Activated CD4-positive, alpha-beta T cell treated with anti-CD3 and anti-CD28 coated beads, Interleukin-2, amount 10 ng/mL, durations not matched to agents 24 days and 14 days (primary cell): Measurements from ENCODE around the gene CLIC1. TPM values are rescaled to one million over a fixed set of nuclear protein-coding genes. Genes with fewer than 3 reads are reported as not detected.

Experiments
- DNase-seq: peaks from one replicate; pipeline ENCODE4 v3.0.0; 2022
- H3K27ac Mint-ChIP-seq: one replicate; pipeline ENCODE4 v1.8.0; 2022; ENCODE audit warnings: mild to moderate bottlenecking, mixed read lengths
- H3K27me3 Mint-ChIP-seq: one replicate; pipeline ENCODE4 v1.8.0; 2022; ENCODE audit warnings: mixed read lengths
- H3K36me3 Mint-ChIP-seq: one replicate; pipeline ENCODE4 v1.8.0; 2022; ENCODE audit warnings: low read depth, mild to moderate bottlenecking, mixed read lengths
- H3K4me1 Mint-ChIP-seq: one replicate; pipeline ENCODE4 v1.8.0; 2021; ENCODE audit warnings: mixed read lengths
- H3K4me3 Mint-ChIP-seq: one replicate; pipeline ENCODE4 v1.8.0; 2022; ENCODE audit warnings: mild to moderate bottlenecking, moderate library complexity, mixed read lengths
- H3K9me3 Mint-ChIP-seq: one replicate; pipeline ENCODE4 v1.8.0; 2021; ENCODE audit warnings: mixed read lengths
- intact Hi-C: fragments of 100-400 bp; cut with micrococcal nuclease; formaldehyde crosslinking; loops from one replicate; pipeline ENCODE4 v1.15.1; 2023
- total RNA-seq: library from RNA; stranded (reverse); gene quantifications from 2 replicates; pipeline ENCODE4 v1.2.3, GENCODE V29; 2022

CLIC1 gene
- total RNA-seq, 1 donor from 2014 or later = 385 TPM

- Mint-ChIP-seq H3K4me1 (peaks cover 34% of the 10 kb centered on the region), H3K27me3 (no peaks in the 10 kb centered on the region), H3K27ac (peak overlapping the region; percentile 89), H3K36me3 (peaks cover 26% of the 10 kb centered on the region), H3K4me3 (peak overlapping the region; percentile 66), H3K9me3 (no peaks in the 10 kb centered on the region)
- intact Hi-C loops = loop anchor here (5.0 kb wide), 1 partner anchor 36 kb away; no protein-coding TSS in a partner anchor
- peak; percentile 58 for DNase-seq
Observed at GRCh38 chr6:31776485-31776988, 40.2 kb upstream of the CLIC1 start.

GRCh38 chr6:31775633-31776484 lies 39.5 kb upstream of the CLIC1 start:
- Mint-ChIP-seq H3K4me1 (peaks cover 40% of the 10 kb centered on the region), H3K4me3 (peak overlapping the region; percentile 66), H3K9me3 (no peaks in the 10 kb centered on the region), H3K36me3 (peaks cover 25% of the 10 kb centered on the region), H3K27me3 (no peaks in the 10 kb centered on the region), H3K27ac (peak overlapping the region; percentile 81)
- peak; percentile 56 for DNase-seq
- intact Hi-C loops = loop anchor here (5.0 kb wide), 1 partner anchor 36 kb away; no protein-coding TSS in a partner anchor

GRCh38 chr6:31775184-31775583 lies 38.9 kb upstream of the CLIC1 start:
- H3K27me3 Mint-ChIP-seq = no peaks in the 10 kb centered on the region
- DNase-seq = no peak
- peak overlapping the region; percentile 72 for H3K27ac Mint-ChIP-seq
- intact Hi-C loops = loop anchor here (5.0 kb wide), 1 partner anchor 37 kb away; no protein-coding TSS in a partner anchor
- H3K9me3 Mint-ChIP-seq = no peaks in the 10 kb centered on the region
- peaks cover 40% of the 10 kb centered on the region for H3K4me1 Mint-ChIP-seq
- no peak overlapping the region for H3K4me3 Mint-ChIP-seq
- H3K36me3 Mint-ChIP-seq = peaks cover 21% of the 10 kb centered on the region

- Mint-ChIP-seq H3K4me1 (peaks cover 38% of the 10 kb centered on the region), H3K36me3 (peaks cover 12% of the 10 kb centered on the region), H3K4me3 (peak overlapping the region; percentile 30), H3K27me3 (no peaks in the 10 kb centered on the region), H3K27ac (no peak overlapping the region), H3K9me3 (no peaks in the 10 kb centered on the region)
- peak; percentile 65 for DNase-seq
- intact Hi-C loops = loop anchor here (1.0 kb wide), 1 partner anchor 19 kb away; no protein-coding TSS in a partner anchor
Observed at GRCh38 chr6:31771992-31772358, 35.6 kb upstream of the CLIC1 start.

GRCh38 chr6:31770860-31771259 lies 34.5 kb upstream of the CLIC1 start:
- Mint-ChIP-seq H3K27ac (no peak overlapping the region), H3K36me3 (peaks cover 13% of the 10 kb centered on the region), H3K27me3 (no peaks in the 10 kb centered on the region), H3K9me3 (no peaks in the 10 kb centered on the region), H3K4me1 (peaks cover 31% of the 10 kb centered on the region), H3K4me3 (no peak overlapping the region)
- DNase-seq = peak; percentile 60
- intact Hi-C loops = no loop called here

GRCh38 chr6:31769684-31770371 lies 33.5 kb upstream of the CLIC1 start:
- H3K27ac Mint-ChIP-seq = peak overlapping the region; percentile 46
- H3K27me3 Mint-ChIP-seq = no peaks in the 10 kb centered on the region
- intact Hi-C loops = loop anchor here (1.0 to 2.0 kb wide), 3 partner anchors 31 to 90 kb away; partner anchors contain the start of gene DDAH2
- H3K4me3 Mint-ChIP-seq = no peak overlapping the region
- DNase-seq = peak; percentile 96
- H3K9me3 Mint-ChIP-seq = no peaks in the 10 kb centered on the region
- H3K36me3 Mint-ChIP-seq = peaks cover 13% of the 10 kb centered on the region
- H3K4me1 Mint-ChIP-seq = peaks cover 24% of the 10 kb centered on the region

- no peaks in the 10 kb centered on the region for H3K9me3 Mint-ChIP-seq
- intact Hi-C loops = loop anchor here (1.0 to 2.0 kb wide), 3 partner anchors 29 to 88 kb away; partner anchors contain the start of gene DDAH2
- H3K36me3 Mint-ChIP-seq = peaks cover 19% of the 10 kb centered on the region
Observed at GRCh38 chr6:31768363-31769257, 32.3 kb upstream of the CLIC1 start.

GRCh38 chr6:31767096-31767645 lies 30.8 kb upstream of the CLIC1 start:
- Mint-ChIP-seq H3K36me3 (peaks cover 25% of the 10 kb centered on the region), H3K27ac (no peak overlapping the region), H3K9me3 (no peaks in the 10 kb centered on the region), H3K4me3 (no peak overlapping the region), H3K27me3 (no peaks in the 10 kb centered on the region), H3K4me1 (peaks cover 19% of the 10 kb centered on the region)
- intact Hi-C loops = no loop called here
- no peak for DNase-seq

More at GRCh38 chr6:31768363-31769257, 32.3 kb upstream of the CLIC1 start:
- H3K27ac Mint-ChIP-seq = no peak overlapping the region
- no peak for DNase-seq
- peaks cover 23% of the 10 kb centered on the region for H3K4me1 Mint-ChIP-seq
- no peaks in the 10 kb centered on the region for H3K27me3 Mint-ChIP-seq
- H3K4me3 Mint-ChIP-seq = no peak overlapping the region

- no peak overlapping the region for H3K27ac Mint-ChIP-seq
- peaks cover 14% of the 10 kb centered on the region for H3K4me1 Mint-ChIP-seq
- intact Hi-C loops = no loop called here
- H3K36me3 Mint-ChIP-seq = peaks cover 28% of the 10 kb centered on the region
- DNase-seq = no peak
- H3K4me3 Mint-ChIP-seq = no peak overlapping the region
- no peaks in the 10 kb centered on the region for H3K27me3 Mint-ChIP-seq
- H3K9me3 Mint-ChIP-seq = no peaks in the 10 kb centered on the region
Observed at GRCh38 chr6:31765910-31766794, 29.8 kb upstream of the CLIC1 start.

GRCh38 chr6:31765559-31765909 lies 29.2 kb upstream of the CLIC1 start:
- Mint-ChIP-seq H3K4me1 (peaks cover 13% of the 10 kb centered on the region), H3K36me3 (peaks cover 34% of the 10 kb centered on the region), H3K4me3 (no peak overlapping the region), H3K9me3 (no peaks in the 10 kb centered on the region), H3K27ac (no peak overlapping the region), H3K27me3 (no peaks in the 10 kb centered on the region)
- DNase-seq = no peak
- intact Hi-C loops = no loop called here

- Mint-ChIP-seq H3K27me3 (no peaks in the 10 kb centered on the region), H3K4me1 (peaks cover 7% of the 10 kb centered on the region), H3K4me3 (no peak overlapping the region), H3K36me3 (peaks cover 35% of the 10 kb centered on the region), H3K27ac (peak overlapping the region; percentile 22), H3K9me3 (no peaks in the 10 kb centered on the region)
- intact Hi-C loops = no loop called here
- DNase-seq = peak; percentile 55
Observed at GRCh38 chr6:31764198-31764597, 27.9 kb upstream of the CLIC1 start.

GRCh38 chr6:31763619-31763940 lies 27.2 kb upstream of the CLIC1 start:
- peaks cover 40% of the 10 kb centered on the region for H3K36me3 Mint-ChIP-seq
- no peaks in the 10 kb centered on the region for H3K9me3 Mint-ChIP-seq
- H3K4me3 Mint-ChIP-seq = no peak overlapping the region
- H3K27ac Mint-ChIP-seq = peak overlapping the region; percentile 34
- H3K27me3 Mint-ChIP-seq = no peaks in the 10 kb centered on the region
- no peak for DNase-seq
- peaks cover 5% of the 10 kb centered on the region for H3K4me1 Mint-ChIP-seq
- intact Hi-C loops = no loop called here
